ENCODE results near the gene ANGPT4.

Gene ANGPT4

GRCh38 chr20:860891-861290 lies 55.2 kb downstream of the ANGPT4 start:
- Histone ChIP-seq H3K9me2 (ENCODE audit: low read depth, low read length) (no peaks in the 10 kb centered on the region), H3K4me1 (ENCODE audit: insufficient read depth, low read length, severe bottlenecking) (no peaks in the 10 kb centered on the region), H3F3A (ENCODE audit: insufficient read depth, low read length) (no peaks in the 10 kb centered on the region), H3K9ac (ENCODE audit: low read length) (no peak overlapping the region), H3K4me2 (ENCODE audit: low read length) (no peak overlapping the region), H3K27me3 (ENCODE audit: insufficient read depth, low read length) (no peaks in the 10 kb centered on the region), H3K9me3 (ENCODE audit: low read length) (no peaks in the 10 kb centered on the region), H3K27ac (ENCODE audit: low read depth, low read length, poor library complexity, severe bottlenecking) (no peak overlapping the region), H2AFZ (ENCODE audit: low read length) (no peak overlapping the region), H3K36me3 (ENCODE audit: insufficient read depth, low read length) (no peaks in the 10 kb centered on the region), H3K4me3 (ENCODE audit: low read depth, low read length, poor library complexity, severe bottlenecking) (no peak overlapping the region), H3K79me2 (ENCODE audit: insufficient read depth, low read length) (no peaks in the 10 kb centered on the region), H4K20me1 (ENCODE audit: insufficient read depth, low read length) (no peaks in the 10 kb centered on the region)
- TF ChIP-seq CTCF (IDR thresholded peaks at IDR 0.05; ENCODE audit: low read length) (no peak), EZH2 (IDR thresholded peaks at IDR 0.05; ENCODE audit: borderline replicate concordance, low read length) (no peak)

- Histone ChIP-seq H3K9me2 (ENCODE audit: low read depth, low read length) (no peaks in the 10 kb centered on the region), H3K36me3 (ENCODE audit: insufficient read depth, low read length) (no peaks in the 10 kb centered on the region), H3F3A (ENCODE audit: insufficient read depth, low read length) (no peaks in the 10 kb centered on the region), H3K79me2 (ENCODE audit: insufficient read depth, low read length) (no peaks in the 10 kb centered on the region), H3K27me3 (ENCODE audit: insufficient read depth, low read length) (no peaks in the 10 kb centered on the region), H3K4me2 (ENCODE audit: low read length) (no peak overlapping the region), H3K4me1 (ENCODE audit: insufficient read depth, low read length, severe bottlenecking) (no peaks in the 10 kb centered on the region), H2AFZ (ENCODE audit: low read length) (no peak overlapping the region), H3K9ac (ENCODE audit: low read length) (no peak overlapping the region), H4K20me1 (ENCODE audit: insufficient read depth, low read length) (no peaks in the 10 kb centered on the region), H3K9me3 (ENCODE audit: low read length) (no peaks in the 10 kb centered on the region), H3K27ac (ENCODE audit: low read depth, low read length, poor library complexity, severe bottlenecking) (no peak overlapping the region), H3K4me3 (ENCODE audit: low read depth, low read length, poor library complexity, severe bottlenecking) (no peak overlapping the region)
- TF ChIP-seq EZH2 (IDR thresholded peaks at IDR 0.05; ENCODE audit: borderline replicate concordance, low read length): no peak
- no peak for TF ChIP-seq CTCF (IDR thresholded peaks at IDR 0.05; ENCODE audit: low read length)
Observed at GRCh38 chr20:859751-860231, 56.3 kb downstream of the ANGPT4 start.

GRCh38 chr20:858011-858410 lies 58.1 kb downstream of the ANGPT4 start:
- no peak overlapping the region for H3K27ac ChIP-seq (ENCODE audit: low read depth, low read length, poor library complexity, severe bottlenecking)
- H3K4me1 ChIP-seq (ENCODE audit: insufficient read depth, low read length, severe bottlenecking): no peaks in the 10 kb centered on the region
- no peak overlapping the region for H2AFZ ChIP-seq (ENCODE audit: low read length)

More at GRCh38 chr20:858011-858410, 58.1 kb downstream of the ANGPT4 start:
- TF ChIP-seq CTCF (IDR thresholded peaks at IDR 0.05; ENCODE audit: low read length): no peak
- TF ChIP-seq EZH2 (IDR thresholded peaks at IDR 0.05; ENCODE audit: borderline replicate concordance, low read length): no peak
- Histone ChIP-seq H3K9me2 (ENCODE audit: low read depth, low read length) (no peaks in the 10 kb centered on the region), H3K9ac (ENCODE audit: low read length) (no peak overlapping the region), H3K79me2 (ENCODE audit: insufficient read depth, low read length) (no peaks in the 10 kb centered on the region), H3K4me2 (ENCODE audit: low read length) (no peak overlapping the region), H3K9me3 (ENCODE audit: low read length) (no peaks in the 10 kb centered on the region), H3K36me3 (ENCODE audit: insufficient read depth, low read length) (no peaks in the 10 kb centered on the region), H3K4me3 (ENCODE audit: low read depth, low read length, poor library complexity, severe bottlenecking) (no peak overlapping the region), H3K27me3 (ENCODE audit: insufficient read depth, low read length) (no peaks in the 10 kb centered on the region), H3F3A (ENCODE audit: insufficient read depth, low read length) (no peaks in the 10 kb centered on the region), H4K20me1 (ENCODE audit: insufficient read depth, low read length) (no peaks in the 10 kb centered on the region)

Data from OCI-LY1 (cell line).